ENCODE measurements around the gene GRM2.

DNA sequence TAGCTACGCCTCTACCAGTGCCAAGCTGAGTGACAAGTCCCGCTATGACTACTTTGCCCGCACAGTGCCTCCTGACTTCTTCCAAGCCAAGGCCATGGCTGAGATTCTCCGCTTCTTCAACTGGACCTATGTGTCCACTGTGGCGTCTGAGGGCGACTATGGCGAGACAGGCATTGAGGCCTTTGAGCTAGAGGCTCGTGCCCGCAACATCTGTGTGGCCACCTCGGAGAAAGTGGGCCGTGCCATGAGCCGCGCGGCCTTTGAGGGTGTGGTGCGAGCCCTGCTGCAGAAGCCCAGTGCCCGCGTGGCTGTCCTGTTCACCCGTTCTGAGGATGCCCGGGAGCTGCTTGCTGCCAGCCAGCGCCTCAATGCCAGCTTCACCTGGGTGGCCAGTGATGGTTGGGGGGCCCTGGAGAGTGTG is 5.7 kb downstream of the GRM2 start:
- TF ChIP-seq, protein P1, sequence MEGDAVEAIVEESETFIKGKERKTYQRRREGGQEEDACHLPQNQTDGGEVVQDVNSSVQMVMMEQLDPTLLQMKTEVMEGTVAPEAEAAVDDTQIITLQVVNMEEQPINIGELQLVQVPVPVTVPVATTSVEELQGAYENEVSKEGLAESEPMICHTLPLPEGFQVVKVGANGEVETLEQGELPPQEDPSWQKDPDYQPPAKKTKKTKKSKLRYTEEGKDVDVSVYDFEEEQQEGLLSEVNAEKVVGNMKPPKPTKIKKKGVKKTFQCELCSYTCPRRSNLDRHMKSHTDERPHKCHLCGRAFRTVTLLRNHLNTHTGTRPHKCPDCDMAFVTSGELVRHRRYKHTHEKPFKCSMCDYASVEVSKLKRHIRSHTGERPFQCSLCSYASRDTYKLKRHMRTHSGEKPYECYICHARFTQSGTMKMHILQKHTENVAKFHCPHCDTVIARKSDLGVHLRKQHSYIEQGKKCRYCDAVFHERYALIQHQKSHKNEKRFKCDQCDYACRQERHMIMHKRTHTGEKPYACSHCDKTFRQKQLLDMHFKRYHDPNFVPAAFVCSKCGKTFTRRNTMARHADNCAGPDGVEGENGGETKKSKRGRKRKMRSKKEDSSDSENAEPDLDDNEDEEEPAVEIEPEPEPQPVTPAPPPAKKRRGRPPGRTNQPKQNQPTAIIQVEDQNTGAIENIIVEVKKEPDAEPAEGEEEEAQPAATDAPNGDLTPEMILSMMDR (conservative IDR thresholded peaks at IDR 0.05; ENCODE audit: low read length): no peak
- no peak for TF ChIP-seq EZH2phosphoT487 (IDR thresholded peaks at IDR 0.05; ENCODE audit: borderline replicate concordance, low read depth, low read length)
